Measurements from ENCODE around the gene IL23A. TPM values are rescaled to one million over a fixed set of nuclear protein-coding genes. Genes with fewer than 3 reads are reported as not detected.

The IL23A gene
- total and polyA plus RNA-seq, 2 of the 13 experiments (the other 11 are each of a cell fraction or from before 2014, with no cell fraction given), result 0.33 to 0.35 TPM

DNA sequence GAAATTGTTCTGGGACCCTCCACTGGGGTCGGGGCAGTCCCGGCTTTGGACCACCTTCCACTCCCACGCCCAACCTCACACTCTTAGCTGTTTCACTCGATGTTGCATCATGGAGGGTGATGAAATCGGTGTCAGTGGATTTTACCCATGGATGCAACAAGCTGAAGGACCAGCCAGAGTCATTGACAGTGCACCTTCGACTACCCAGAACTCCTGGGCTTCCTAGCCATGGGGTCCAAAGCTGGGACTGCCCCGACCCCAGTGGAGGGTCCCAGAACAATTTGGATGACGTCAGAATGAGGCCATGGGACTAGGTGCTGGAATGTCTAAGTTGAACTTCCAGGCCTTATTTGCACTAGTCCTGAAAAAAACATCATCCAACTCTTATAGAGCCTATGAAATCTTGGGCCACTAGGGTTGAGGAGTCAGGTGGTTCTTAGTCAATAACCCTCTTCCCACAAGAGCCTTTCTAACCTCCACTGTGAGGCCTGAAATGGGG, 882 bp upstream of the IL23A start:
- FAIRE-seq (no peak), DNase-seq (ENCODE audit: low spot score) (no peak), ATAC-seq (no peak)
- no peaks in the 10 kb centered on the region for H3K79me2 ChIP-seq (ENCODE audit: insufficient read depth, low read length)
- no peak overlapping the region for H3K4me2 ChIP-seq (ENCODE audit: low read depth, low read length)
- intact Hi-C loops (cut with micrococcal nuclease; ENCODE audit: unreplicated experiment) (no loop called here), in situ Hi-C loops (cut with HindIII; ENCODE audit: extremely low pct_ligation_motif_present, low pct_unique_long_range_greater_than_20kb) (no loop called here)
- no peak overlapping the region for H3K4me3 ChIP-seq (replicated peaks in 1 of 3; ENCODE audit: insufficient read depth in 1 of 3, low read depth in 2 of 3, low read length in 3 of 3)
- no peak overlapping the region for H3K27ac ChIP-seq (ENCODE audit: extremely low read length, insufficient read depth, low read length)
- POLR2A ChIA-PET, result interaction anchor here (1.2 to 3.3 kb wide), 4 partner anchors 22 to 71 kb away, joined by 3 to 20 read pairs (median 7); partner anchors contain the start of genes APOF, CNPY2, COQ10A and STAT2
- WGBS (ENCODE audit: low lambda C conversion rate), result 61% methylated on average over 8 of the region's 8 CpGs
- no peaks in the 10 kb centered on the region; a peak in 1 of 5 replicates for H3K27me3 ChIP-seq (ENCODE audit: control insufficient read depth in 1 of 2, insufficient read depth in 2 of 2, low read length in 2 of 2)
- H3K9ac ChIP-seq (ENCODE audit: insufficient read depth, low read depth, low read length), result no peak overlapping the region
- H3K4me1 ChIP-seq (ENCODE audit: insufficient read depth, low read length), result peaks cover 53% of the 10 kb centered on the region
- H3K9me3 ChIP-seq (ENCODE audit: low read length), result no peaks in the 10 kb centered on the region
- no TSS peak for BruUV-seq (replicated peaks)
- no peaks in the 10 kb centered on the region for H4K20me1 ChIP-seq (ENCODE audit: insufficient read depth, low read length)
- peaks cover 0 to 4% of the 10 kb centered on the region in 2 experiments; a peak in 2 of 5 replicates for H3K36me3 ChIP-seq (replicated peaks in 1 of 2; ENCODE audit: control insufficient read depth in 1 of 2, insufficient read depth in 2 of 2, low read length in 2 of 2)
- CTCF ChIA-PET (ENCODE audit: low intra/inter-chr PET ratio, low total read pairs), result no interaction called here
- no peak overlapping the region for H2AFZ ChIP-seq (ENCODE audit: low read length)
- TF ChIP-seq, protein P1, sequence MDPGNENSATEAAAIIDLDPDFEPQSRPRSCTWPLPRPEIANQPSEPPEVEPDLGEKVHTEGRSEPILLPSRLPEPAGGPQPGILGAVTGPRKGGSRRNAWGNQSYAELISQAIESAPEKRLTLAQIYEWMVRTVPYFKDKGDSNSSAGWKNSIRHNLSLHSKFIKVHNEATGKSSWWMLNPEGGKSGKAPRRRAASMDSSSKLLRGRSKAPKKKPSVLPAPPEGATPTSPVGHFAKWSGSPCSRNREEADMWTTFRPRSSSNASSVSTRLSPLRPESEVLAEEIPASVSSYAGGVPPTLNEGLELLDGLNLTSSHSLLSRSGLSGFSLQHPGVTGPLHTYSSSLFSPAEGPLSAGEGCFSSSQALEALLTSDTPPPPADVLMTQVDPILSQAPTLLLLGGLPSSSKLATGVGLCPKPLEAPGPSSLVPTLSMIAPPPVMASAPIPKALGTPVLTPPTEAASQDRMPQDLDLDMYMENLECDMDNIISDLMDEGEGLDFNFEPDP (CRISPR knock-in tag; conservative IDR thresholded peaks at IDR 0.05), result no peak
- TF ChIP-seq ZNF703 (CRISPR knock-in tag; IDR thresholded peaks at IDR 0.05; ENCODE audit: borderline replicate concordance) (no peak), FOSL2 (CRISPR knock-in tag; IDR thresholded peaks at IDR 0.05) (0 out of 2 replicates have a peak, but pooled peaks have one; percentile 13), ZNF180 (CRISPR knock-in tag; IDR thresholded peaks at IDR 0.05; ENCODE audit: borderline replicate concordance, low read depth) (no peak), MYNN (CRISPR knock-in tag; IDR thresholded peaks at IDR 0.05; ENCODE audit: low read depth) (no peak), PHB2 (IDR thresholded peaks at IDR 0.05; ENCODE audit: partially characterized antibody) (no peak), TBX3 (IDR thresholded peaks at IDR 0.05; ENCODE audit: borderline replicate concordance) (no peak)
- TF ChIP-seq, protein P2, sequence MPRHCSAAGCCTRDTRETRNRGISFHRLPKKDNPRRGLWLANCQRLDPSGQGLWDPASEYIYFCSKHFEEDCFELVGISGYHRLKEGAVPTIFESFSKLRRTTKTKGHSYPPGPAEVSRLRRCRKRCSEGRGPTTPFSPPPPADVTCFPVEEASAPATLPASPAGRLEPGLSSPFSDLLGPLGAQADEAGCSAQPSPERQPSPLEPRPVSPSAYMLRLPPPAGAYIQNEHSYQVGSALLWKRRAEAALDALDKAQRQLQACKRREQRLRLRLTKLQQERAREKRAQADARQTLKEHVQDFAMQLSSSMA (CRISPR knock-in tag; IDR thresholded peaks at IDR 0.05), result no peak
- TF ChIP-seq, protein P3, sequence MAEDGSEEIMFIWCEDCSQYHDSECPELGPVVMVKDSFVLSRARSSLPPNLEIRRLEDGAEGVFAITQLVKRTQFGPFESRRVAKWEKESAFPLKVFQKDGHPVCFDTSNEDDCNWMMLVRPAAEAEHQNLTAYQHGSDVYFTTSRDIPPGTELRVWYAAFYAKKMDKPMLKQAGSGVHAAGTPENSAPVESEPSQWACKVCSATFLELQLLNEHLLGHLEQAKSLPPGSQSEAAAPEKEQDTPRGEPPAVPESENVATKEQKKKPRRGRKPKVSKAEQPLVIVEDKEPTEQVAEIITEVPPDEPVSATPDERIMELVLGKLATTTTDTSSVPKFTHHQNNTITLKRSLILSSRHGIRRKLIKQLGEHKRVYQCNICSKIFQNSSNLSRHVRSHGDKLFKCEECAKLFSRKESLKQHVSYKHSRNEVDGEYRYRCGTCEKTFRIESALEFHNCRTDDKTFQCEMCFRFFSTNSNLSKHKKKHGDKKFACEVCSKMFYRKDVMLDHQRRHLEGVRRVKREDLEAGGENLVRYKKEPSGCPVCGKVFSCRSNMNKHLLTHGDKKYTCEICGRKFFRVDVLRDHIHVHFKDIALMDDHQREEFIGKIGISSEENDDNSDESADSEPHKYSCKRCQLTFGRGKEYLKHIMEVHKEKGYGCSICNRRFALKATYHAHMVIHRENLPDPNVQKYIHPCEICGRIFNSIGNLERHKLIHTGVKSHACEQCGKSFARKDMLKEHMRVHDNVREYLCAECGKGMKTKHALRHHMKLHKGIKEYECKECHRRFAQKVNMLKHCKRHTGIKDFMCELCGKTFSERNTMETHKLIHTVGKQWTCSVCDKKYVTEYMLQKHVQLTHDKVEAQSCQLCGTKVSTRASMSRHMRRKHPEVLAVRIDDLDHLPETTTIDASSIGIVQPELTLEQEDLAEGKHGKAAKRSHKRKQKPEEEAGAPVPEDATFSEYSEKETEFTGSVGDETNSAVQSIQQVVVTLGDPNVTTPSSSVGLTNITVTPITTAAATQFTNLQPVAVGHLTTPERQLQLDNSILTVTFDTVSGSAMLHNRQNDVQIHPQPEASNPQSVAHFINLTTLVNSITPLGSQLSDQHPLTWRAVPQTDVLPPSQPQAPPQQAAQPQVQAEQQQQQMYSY (CRISPR knock-in tag; IDR thresholded peaks at IDR 0.05), result no peak
- TF ChIP-seq, protein P4, sequence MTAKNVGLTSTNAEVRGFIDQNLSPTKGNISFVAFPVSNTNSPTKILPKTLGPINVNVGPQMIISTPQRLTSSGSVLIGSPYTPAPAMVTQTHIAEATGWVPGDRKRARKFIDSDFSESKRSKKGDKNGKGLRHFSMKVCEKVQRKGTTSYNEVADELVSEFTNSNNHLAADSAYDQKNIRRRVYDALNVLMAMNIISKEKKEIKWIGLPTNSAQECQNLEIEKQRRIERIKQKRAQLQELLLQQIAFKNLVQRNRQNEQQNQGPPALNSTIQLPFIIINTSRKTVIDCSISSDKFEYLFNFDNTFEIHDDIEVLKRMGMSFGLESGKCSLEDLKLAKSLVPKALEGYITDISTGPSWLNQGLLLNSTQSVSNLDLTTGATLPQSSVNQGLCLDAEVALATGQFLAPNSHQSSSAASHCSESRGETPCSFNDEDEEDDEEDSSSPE (CRISPR knock-in tag; IDR thresholded peaks at IDR 0.05), result no peak
- TF ChIP-seq, protein P5, sequence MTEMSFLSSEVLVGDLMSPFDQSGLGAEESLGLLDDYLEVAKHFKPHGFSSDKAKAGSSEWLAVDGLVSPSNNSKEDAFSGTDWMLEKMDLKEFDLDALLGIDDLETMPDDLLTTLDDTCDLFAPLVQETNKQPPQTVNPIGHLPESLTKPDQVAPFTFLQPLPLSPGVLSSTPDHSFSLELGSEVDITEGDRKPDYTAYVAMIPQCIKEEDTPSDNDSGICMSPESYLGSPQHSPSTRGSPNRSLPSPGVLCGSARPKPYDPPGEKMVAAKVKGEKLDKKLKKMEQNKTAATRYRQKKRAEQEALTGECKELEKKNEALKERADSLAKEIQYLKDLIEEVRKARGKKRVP (CRISPR knock-in tag; IDR thresholded peaks at IDR 0.05), result peak in 1 of 2 experiments; percentile 88; a peak in 2 of 4 replicates
- TF ChIP-seq, protein P6, sequence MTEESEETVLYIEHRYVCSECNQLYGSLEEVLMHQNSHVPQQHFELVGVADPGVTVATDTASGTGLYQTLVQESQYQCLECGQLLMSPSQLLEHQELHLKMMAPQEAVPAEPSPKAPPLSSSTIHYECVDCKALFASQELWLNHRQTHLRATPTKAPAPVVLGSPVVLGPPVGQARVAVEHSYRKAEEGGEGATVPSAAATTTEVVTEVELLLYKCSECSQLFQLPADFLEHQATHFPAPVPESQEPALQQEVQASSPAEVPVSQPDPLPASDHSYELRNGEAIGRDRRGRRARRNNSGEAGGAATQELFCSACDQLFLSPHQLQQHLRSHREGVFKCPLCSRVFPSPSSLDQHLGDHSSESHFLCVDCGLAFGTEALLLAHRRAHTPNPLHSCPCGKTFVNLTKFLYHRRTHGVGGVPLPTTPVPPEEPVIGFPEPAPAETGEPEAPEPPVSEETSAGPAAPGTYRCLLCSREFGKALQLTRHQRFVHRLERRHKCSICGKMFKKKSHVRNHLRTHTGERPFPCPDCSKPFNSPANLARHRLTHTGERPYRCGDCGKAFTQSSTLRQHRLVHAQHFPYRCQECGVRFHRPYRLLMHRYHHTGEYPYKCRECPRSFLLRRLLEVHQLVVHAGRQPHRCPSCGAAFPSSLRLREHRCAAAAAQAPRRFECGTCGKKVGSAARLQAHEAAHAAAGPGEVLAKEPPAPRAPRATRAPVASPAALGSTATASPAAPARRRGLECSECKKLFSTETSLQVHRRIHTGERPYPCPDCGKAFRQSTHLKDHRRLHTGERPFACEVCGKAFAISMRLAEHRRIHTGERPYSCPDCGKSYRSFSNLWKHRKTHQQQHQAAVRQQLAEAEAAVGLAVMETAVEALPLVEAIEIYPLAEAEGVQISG (CRISPR knock-in tag; IDR thresholded peaks at IDR 0.05), result no peak

All from HepG2 (cell line).